ENCODE results near the gene UAP1L1. TPM values are rescaled to one million over a fixed set of nuclear protein-coding genes. Genes with fewer than 3 reads are reported as not detected.

Gene UAP1L1
- total and polyA plus RNA-seq, 2 of the 8 experiments (the other 6 are each of a cell fraction or from before 2014, with no cell fraction given) = 2.0 to 5.4 TPM

GRCh38 chr9:137089232-137089947, 12.1 kb downstream of the UAP1L1 start:
- Histone ChIP-seq H2BK5ac (ENCODE audit: low read depth, low read length) (no peak overlapping the region), H2BK12ac (ENCODE audit: low read depth, low read length) (no peak overlapping the region), H3K36me3 (ENCODE audit: control insufficient read depth in 2 of 4, insufficient read depth in 4 of 4, low read length in 3 of 4) (no peaks in the 10 kb centered on the region; a peak in 1 of 8 replicates), H3K27me3 (replicated peaks in 1 of 4; ENCODE audit: control insufficient read depth in 3 of 4, extremely low read depth in 1 of 4, insufficient read depth in 3 of 4, low read length in 3 of 4) (peaks cover 0 to 9% (median 3%) of the 10 kb centered on the region in 4 experiments; a peak in 5 of 7 replicates), H3K27ac (ENCODE audit: low read depth, low read length) (no peak overlapping the region), H3K23ac (ENCODE audit: insufficient read length) (no peak overlapping the region), H3K79me2 (ENCODE audit: control insufficient read depth in 1 of 2, insufficient read depth in 2 of 2, low read length in 2 of 2) (no peaks in the 10 kb centered on the region), H2BK120ac (replicated peaks; ENCODE audit: low read depth, low read length) (no peak overlapping the region), H2BK15ac (ENCODE audit: low read length) (no peak overlapping the region), H3K9ac (replicated peaks in 1 of 4; ENCODE audit: extremely low read depth in 1 of 4, low read depth in 3 of 4, low read length in 3 of 4) (no peak overlapping the region), H2AK5ac (ENCODE audit: low read depth, low read length) (no peak overlapping the region), H4K8ac (ENCODE audit: extremely low read depth, insufficient read depth, low read length) (no peak overlapping the region), H3K23me2 (ENCODE audit: low read depth, low read length) (peaks cover 12% of the 10 kb centered on the region; the same call in 1 of the 2 replicates), H3K9me3 (ENCODE audit: insufficient read depth in 2 of 2, low read depth in 1 of 2, low read length in 1 of 2) (no peaks in the 10 kb centered on the region), H3K14ac (ENCODE audit: insufficient read length) (no peak overlapping the region), H4K20me1 (replicated peaks in 1 of 2; ENCODE audit: control insufficient read depth in 1 of 2, insufficient read depth in 2 of 2, low read length in 2 of 2) (no peaks in the 10 kb centered on the region), H3K4me2 (ENCODE audit: insufficient read depth in 1 of 2, low read depth in 2 of 2, low read length in 2 of 2) (no peak overlapping the region), H4K5ac (ENCODE audit: insufficient read length, low read depth, low read length) (no peak overlapping the region), H3K56ac (replicated peaks; ENCODE audit: insufficient read length, low read depth, low read length) (no peak overlapping the region), H2AFZ (ENCODE audit: low read length) (no peak overlapping the region), H3K4me1 (replicated peaks in 1 of 4; ENCODE audit: control insufficient read depth in 3 of 4, insufficient read depth in 4 of 4, low read length in 3 of 4) (peaks cover 0 to 10% (median 4%) of the 10 kb centered on the region in 4 experiments; a peak in 4 of 7 replicates), H3K4ac (replicated peaks; ENCODE audit: insufficient read length, low read depth, low read length) (no peak overlapping the region), H4K91ac (replicated peaks; ENCODE audit: insufficient read length, low read length) (no peak overlapping the region), H3K18ac (ENCODE audit: extremely low read depth, low read length) (no peak overlapping the region), H3K79me1 (ENCODE audit: low read depth, low read length) (no peaks in the 10 kb centered on the region), H2BK20ac (ENCODE audit: low read length) (no peak overlapping the region), H3K4me3 (ENCODE audit: extremely low read depth in 1 of 4, insufficient read depth in 2 of 4, low read depth in 3 of 4, low read length in 4 of 4) (no peak overlapping the region)
- DNase-seq (ENCODE audit: low read depth in 1 of 2, low spot score in 2 of 2) (no peak), FAIRE-seq (no peak)
- ChIA-PET CTCF (ENCODE audit: partially characterized antibody) (interaction anchor here (0.8 to 7.8 kb wide), 6 partner anchors 9 to 147 kb away, joined by 3 to 80 read pairs (median 4); partner anchors contain the start of gene SAPCD2), POLR2A (ENCODE audit: partially characterized antibody) (interaction anchor here (1.3 kb wide), 1 partner anchor 20 kb away, joined by 4 read pairs; no protein-coding TSS in a partner anchor)
- 89% methylated on average over 11 of the region's 11 CpGs; no CpG with 5 or more reads in 1 of the 2 experiments for WGBS, 2 experiments (ENCODE audit: extremely low coverage in 1 of 2, insufficient coverage in 1 of 2, insufficient read length in 1 of 2, insufficient replicate concordance in 2 of 2, low coverage in 1 of 2, low lambda C conversion rate in 2 of 2, missing lambda C conversion rate in 1 of 2)
- no peak for TF ChIP-seq SIX5 (IDR thresholded peaks at IDR 0.05; ENCODE audit: low read depth, low read length)
- no peak for TF ChIP-seq CEBPB (IDR thresholded peaks at IDR 0.05; ENCODE audit: low read depth, low read length)
- TF ChIP-seq BACH1 (IDR thresholded peaks at IDR 0.05; ENCODE audit: low read length) = no peak
- TF ChIP-seq RBBP5 (IDR thresholded peaks at IDR 0.05; ENCODE audit: borderline replicate concordance, low read depth, low read length) = no peak
- no peak for TF ChIP-seq KDM5A (IDR thresholded peaks at IDR 0.05; ENCODE audit: low read length)
- no peak for TF ChIP-seq ATF2 (IDR thresholded peaks at IDR 0.05; ENCODE audit: low read length)
- TF ChIP-seq KDM4A (IDR thresholded peaks at IDR 0.05; ENCODE audit: low read depth, low read length, severe bottlenecking) = no peak
- no peak for TF ChIP-seq SP2 (IDR thresholded peaks at IDR 0.05; ENCODE audit: low read length)
- TF ChIP-seq TBP (IDR thresholded peaks at IDR 0.05; ENCODE audit: low read depth, low read length) = no peak
- TF ChIP-seq RXRA (IDR thresholded peaks at IDR 0.05; ENCODE audit: insufficient read depth, low read depth, low read length) = no peak
- TF ChIP-seq TAF7 (optimal IDR thresholded peaks at IDR 0.05; ENCODE audit: borderline replicate concordance, low read depth, low read length) = no peak
- no peak for TF ChIP-seq SP1 (IDR thresholded peaks at IDR 0.05; ENCODE audit: low read depth, low read length)
